ENCODE measurements around the gene OR51A2.

- no peak for TF ChIP-seq CBX5 (IDR thresholded peaks at IDR 0.05; ENCODE audit: low read depth, low read length)
- no peak for TF ChIP-seq JUN (IDR thresholded peaks at IDR 0.05; ENCODE audit: low read depth, low read length)
- TF ChIP-seq CTBP2 (IDR thresholded peaks at IDR 0.05; ENCODE audit: borderline replicate concordance, insufficient read depth, insufficient read length, low read length): no peak
- TF ChIP-seq CTCF (IDR thresholded peaks at IDR 0.05; ENCODE audit: control extremely low read depth in 1 of 3, insufficient read depth in 1 of 3, low read depth in 1 of 3, low read length in 3 of 3): no peak
- TF ChIP-seq SP4 (IDR thresholded peaks at IDR 0.05; ENCODE audit: low read length): no peak
- TF ChIP-seq CBX8 (IDR thresholded peaks at IDR 0.05; ENCODE audit: borderline replicate concordance, low read depth, low read length): no peak
Measured at GRCh38 chr11:4962816-4963215, 7.3 kb upstream of the OR51A2 start.
